A549 treated with AZD9567 at 1 μM for 4 hours (cell line): Measurements from ENCODE around the gene ABCC10. TPM values are rescaled to one million over a fixed set of nuclear protein-coding genes. Genes with fewer than 3 reads are reported as not detected.

Experiments
- total RNA-seq: library from RNA; stranded (reverse); fragments of 200-300 nt; extraction: Qiagen RNA extraction; gene quantifications from 5 replicates; pipeline ENCODE4 v1.2.3, GENCODE V29; 2022; ENCODE audit not compliant: insufficient read depth

The ABCC10 gene
- total RNA-seq = 6.2 to 13.7 TPM (median 11.3 TPM) in 5 replicates

GRCh38 chr6:43427406-43428111 lies at the start of gene ABCC10:
Gene ABCC10, plus strand, starts transcription at chr6:43427541. Its CDS starts 438 bp downstream, at chr6:43427979.

GRCh38 chr6:43455531-43456428 lies 28.4 kb downstream of the ABCC10 start, which contains the start of gene DLK2:
Gene DLK2, minus strand, starts transcription at chr6:43455548. Its CDS starts 723 bp downstream, at chr6:43454825.

GRCh38 chr6:43477235-43478007 lies 50.1 kb downstream of the ABCC10 start, which contains the start of gene TJAP1:
Gene TJAP1, plus strand, starts transcription at chr6:43477570. Its CDS starts 21,432 bp downstream, at chr6:43499002.

Other genes with a start within 250 kb of the ABCC10 start
- 6.1 to 9.7 TPM (median 9.2 TPM) in 5 replicates for gene CUL9, start 245.3 kb upstream of the ABCC10 start, total RNA-seq
- gene DNPH1, start 198.1 kb upstream of the ABCC10 start, total RNA-seq = 54.2 to 100.0 TPM (median 95.4 TPM) in 5 replicates
- 0.03 to 0.06 TPM (median 0.05 TPM) in 4 of 5 replicates, not detected in the other for gene TTBK1, start 184.1 kb upstream of the ABCC10 start, total RNA-seq
- gene SLC22A7, start 129.3 kb upstream of the ABCC10 start, total RNA-seq = not detected in 5 replicates
- 0.23 to 0.57 TPM (median 0.53 TPM) in 4 of 5 replicates, not detected in the other for gene CRIP3, start 118.7 kb upstream of the ABCC10 start, total RNA-seq
- gene ZNF318, start 57.9 kb upstream of the ABCC10 start, total RNA-seq = 3.8 to 6.6 TPM (median 5.2 TPM) in 5 replicates
- gene DLK2, start 28.0 kb downstream of the ABCC10 start, total RNA-seq = 7.8 to 9.6 TPM (median 8.6 TPM) in 5 replicates
- 11.3 to 19.9 TPM (median 19.1 TPM) in 5 replicates for gene TJAP1, start 50.0 kb downstream of the ABCC10 start, total RNA-seq
- gene LRRC73, start 82.8 kb downstream of the ABCC10 start, total RNA-seq = 1.2 to 1.3 TPM (median 1.3 TPM) in 5 replicates
- gene YIPF3, start 89.4 kb downstream of the ABCC10 start, total RNA-seq = 61.8 to 74.1 TPM (median 71.6 TPM) in 5 replicates
- gene POLR1C, start 89.5 kb downstream of the ABCC10 start, total RNA-seq = 50.2 to 91.7 TPM (median 51.9 TPM) in 5 replicates
- 26.8 to 30.6 TPM (median 29.0 TPM) in 5 replicates for gene XPO5, start 148.5 kb downstream of the ABCC10 start, total RNA-seq
- gene POLH, start 148.6 kb downstream of the ABCC10 start, total RNA-seq = 7.4 to 11.1 TPM (median 10.1 TPM) in 5 replicates
- 13.0 to 21.2 TPM (median 19.4 TPM) in 5 replicates for gene GTPBP2, start 201.7 kb downstream of the ABCC10 start, total RNA-seq
- gene MAD2L1BP, start 208.3 kb downstream of the ABCC10 start, total RNA-seq = 25.7 to 38.6 TPM (median 38.2 TPM) in 5 replicates
- gene RSPH9, start 217.5 kb downstream of the ABCC10 start, total RNA-seq = 0.19 to 0.30 TPM (median 0.23 TPM) in 4 of 5 replicates, not detected in the other